Measurements from ENCODE around the gene OR2L5. TPM values are rescaled to one million over a fixed set of nuclear protein-coding genes. Genes with fewer than 3 reads are reported as not detected.

OR2L5 gene, protein sequence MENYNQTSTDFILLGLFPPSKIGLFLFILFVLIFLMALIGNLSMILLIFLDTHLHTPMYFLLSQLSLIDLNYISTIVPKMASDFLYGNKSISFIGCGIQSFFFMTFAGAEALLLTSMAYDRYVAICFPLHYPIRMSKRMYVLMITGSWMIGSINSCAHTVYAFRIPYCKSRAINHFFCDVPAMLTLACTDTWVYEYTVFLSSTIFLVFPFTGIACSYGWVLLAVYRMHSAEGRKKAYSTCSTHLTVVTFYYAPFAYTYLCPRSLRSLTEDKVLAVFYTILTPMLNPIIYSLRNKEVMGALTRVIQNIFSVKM
- total RNA-seq (2021; ENCODE audit: unreplicated experiment) = not detected
- not detected for polyA plus RNA-seq (2012; ENCODE audit: insufficient read length)
- Bru-seq, nascent RNA = not detected
- BruChase-seq, experiment 1, labeled RNA remaining after a 2-hour chase = not detected
- BruChase-seq, experiment 2, labeled RNA remaining after a 6-hour chase = not detected
- long read RNA-seq = 0 reads

DNA sequence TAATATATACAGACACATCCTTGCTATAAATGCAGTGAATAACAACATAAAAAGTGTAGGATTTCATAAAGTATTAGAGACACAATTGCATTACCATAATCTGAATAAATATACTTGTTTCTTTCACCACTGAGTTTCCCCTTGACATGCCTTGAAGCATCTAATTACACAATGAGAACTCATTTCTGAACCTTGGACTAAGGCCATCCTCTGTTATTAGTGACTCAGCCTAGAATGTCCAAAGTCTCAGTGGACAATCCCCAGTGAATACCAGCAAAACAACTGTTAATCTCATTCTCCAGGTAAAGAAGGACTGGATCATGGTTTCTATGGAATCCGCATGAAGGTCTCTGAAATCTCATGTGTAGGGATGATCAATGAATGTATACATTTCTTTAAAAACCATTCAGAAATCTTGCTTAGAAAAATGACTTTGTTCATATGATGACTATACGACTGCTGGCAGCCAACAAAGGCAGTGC lies at the start of gene OR2L5:
TSS of gene OR2L5 (plus strand) at position 432 of the 482 bp plus-strand sequence. CDS start 8,288 bp downstream, outside the sequence.
- Histone ChIP-seq H3K27ac (ENCODE audit: low read length) (no peak within 1 kb of the TSS), H3K27me3 (ENCODE audit: control insufficient read depth, insufficient read depth, low read length) (no peaks in the 10 kb centered on the region), H3K4me3 (ENCODE audit: low read depth in 2 of 2, low read length in 2 of 2) (no peak within 1 kb of the TSS), H3K36me3 (ENCODE audit: control insufficient read depth, insufficient read depth, low read length) (no peaks in the 10 kb centered on the region), H3K4me1 (ENCODE audit: control insufficient read depth, insufficient read depth, low read length) (no peaks in the 10 kb centered on the region), H3K9me3 (ENCODE audit: control insufficient read depth, insufficient read depth, low read depth, low read length) (peaks cover 4% of the 10 kb centered on the region; the same call in 1 of the 2 replicates)
- in situ Hi-C loops (cut with HindIII; ENCODE audit: low pct_unique_long_range_greater_than_20kb, low sequenced_read_pairs) = no loop called here
- ATAC-seq (no peak), DNase-seq (ENCODE audit: low read depth, low spot score) (no peak)
- ChIA-PET CTCF (no interaction called here), POLR2A (no interaction called here)
- TF ChIP-seq, protein P1, sequence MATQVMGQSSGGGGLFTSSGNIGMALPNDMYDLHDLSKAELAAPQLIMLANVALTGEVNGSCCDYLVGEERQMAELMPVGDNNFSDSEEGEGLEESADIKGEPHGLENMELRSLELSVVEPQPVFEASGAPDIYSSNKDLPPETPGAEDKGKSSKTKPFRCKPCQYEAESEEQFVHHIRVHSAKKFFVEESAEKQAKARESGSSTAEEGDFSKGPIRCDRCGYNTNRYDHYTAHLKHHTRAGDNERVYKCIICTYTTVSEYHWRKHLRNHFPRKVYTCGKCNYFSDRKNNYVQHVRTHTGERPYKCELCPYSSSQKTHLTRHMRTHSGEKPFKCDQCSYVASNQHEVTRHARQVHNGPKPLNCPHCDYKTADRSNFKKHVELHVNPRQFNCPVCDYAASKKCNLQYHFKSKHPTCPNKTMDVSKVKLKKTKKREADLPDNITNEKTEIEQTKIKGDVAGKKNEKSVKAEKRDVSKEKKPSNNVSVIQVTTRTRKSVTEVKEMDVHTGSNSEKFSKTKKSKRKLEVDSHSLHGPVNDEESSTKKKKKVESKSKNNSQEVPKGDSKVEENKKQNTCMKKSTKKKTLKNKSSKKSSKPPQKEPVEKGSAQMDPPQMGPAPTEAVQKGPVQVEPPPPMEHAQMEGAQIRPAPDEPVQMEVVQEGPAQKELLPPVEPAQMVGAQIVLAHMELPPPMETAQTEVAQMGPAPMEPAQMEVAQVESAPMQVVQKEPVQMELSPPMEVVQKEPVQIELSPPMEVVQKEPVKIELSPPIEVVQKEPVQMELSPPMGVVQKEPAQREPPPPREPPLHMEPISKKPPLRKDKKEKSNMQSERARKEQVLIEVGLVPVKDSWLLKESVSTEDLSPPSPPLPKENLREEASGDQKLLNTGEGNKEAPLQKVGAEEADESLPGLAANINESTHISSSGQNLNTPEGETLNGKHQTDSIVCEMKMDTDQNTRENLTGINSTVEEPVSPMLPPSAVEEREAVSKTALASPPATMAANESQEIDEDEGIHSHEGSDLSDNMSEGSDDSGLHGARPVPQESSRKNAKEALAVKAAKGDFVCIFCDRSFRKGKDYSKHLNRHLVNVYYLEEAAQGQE (IDR thresholded peaks at IDR 0.05; ENCODE audit: insufficient read depth in 1 of 2, low read depth in 2 of 2, low read length in 1 of 2) = no peak
- no TSS peak for BruUV-seq (replicated peaks)
- intact Hi-C loops (cut with micrococcal nuclease; ENCODE audit: unreplicated experiment) = no loop called here

DNA sequence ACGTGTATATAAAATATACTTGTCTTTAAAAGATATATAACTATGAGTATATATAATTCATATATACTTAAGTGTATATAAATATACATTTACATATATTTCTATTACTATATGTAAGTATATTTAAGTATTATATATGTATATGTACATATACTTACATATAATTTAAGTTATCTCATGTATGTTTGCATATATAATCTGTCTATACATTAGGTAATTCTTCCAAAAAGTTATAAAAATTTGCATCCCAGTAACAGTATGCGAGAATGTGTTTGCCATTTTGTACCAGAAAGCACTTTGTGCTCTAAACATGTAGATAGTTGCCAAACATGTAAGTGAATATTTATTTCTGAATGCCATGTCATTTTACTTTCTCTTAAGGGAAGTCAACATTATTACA lies 48.5 kb upstream of the OR2L5 start, which contains the start of gene OR2AK2:
TSS of gene OR2AK2 (plus strand) at position 301 of the 400 bp plus-strand sequence. CDS start 144 bp downstream, outside the sequence.
- ATAC-seq = no peak
- CTCF ChIA-PET = no interaction called here
- intact Hi-C loops (cut with micrococcal nuclease; ENCODE audit: unreplicated experiment) = no loop called here

More for the DNA sequence above, 48.5 kb upstream of the OR2L5 start, which contains the start of gene OR2AK2:
- TF ChIP-seq POLR2AphosphoS5 (IDR thresholded peaks at IDR 0.05; ENCODE audit: low read depth, low read length) (no peak), SIN3A (IDR thresholded peaks at IDR 0.05; ENCODE audit: borderline replicate concordance, insufficient read depth, low read depth, low read length) (no peak), TCF7L2 (IDR thresholded peaks at IDR 0.05; ENCODE audit: low read depth, low read length) (no peak)
- TF ChIP-seq, protein P1 (IDR thresholded peaks at IDR 0.05; ENCODE audit: insufficient read depth in 1 of 2, low read depth in 2 of 2, low read length in 1 of 2) = no peak
- TF ChIP-seq, protein P2, sequence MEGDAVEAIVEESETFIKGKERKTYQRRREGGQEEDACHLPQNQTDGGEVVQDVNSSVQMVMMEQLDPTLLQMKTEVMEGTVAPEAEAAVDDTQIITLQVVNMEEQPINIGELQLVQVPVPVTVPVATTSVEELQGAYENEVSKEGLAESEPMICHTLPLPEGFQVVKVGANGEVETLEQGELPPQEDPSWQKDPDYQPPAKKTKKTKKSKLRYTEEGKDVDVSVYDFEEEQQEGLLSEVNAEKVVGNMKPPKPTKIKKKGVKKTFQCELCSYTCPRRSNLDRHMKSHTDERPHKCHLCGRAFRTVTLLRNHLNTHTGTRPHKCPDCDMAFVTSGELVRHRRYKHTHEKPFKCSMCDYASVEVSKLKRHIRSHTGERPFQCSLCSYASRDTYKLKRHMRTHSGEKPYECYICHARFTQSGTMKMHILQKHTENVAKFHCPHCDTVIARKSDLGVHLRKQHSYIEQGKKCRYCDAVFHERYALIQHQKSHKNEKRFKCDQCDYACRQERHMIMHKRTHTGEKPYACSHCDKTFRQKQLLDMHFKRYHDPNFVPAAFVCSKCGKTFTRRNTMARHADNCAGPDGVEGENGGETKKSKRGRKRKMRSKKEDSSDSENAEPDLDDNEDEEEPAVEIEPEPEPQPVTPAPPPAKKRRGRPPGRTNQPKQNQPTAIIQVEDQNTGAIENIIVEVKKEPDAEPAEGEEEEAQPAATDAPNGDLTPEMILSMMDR (IDR thresholded peaks at IDR 0.05) = no peak
- POLR2A ChIA-PET = no interaction called here
- no peak for DNase-seq (ENCODE audit: low read depth, low spot score)
- Histone ChIP-seq H3K9me3 (ENCODE audit: control insufficient read depth, insufficient read depth, low read depth, low read length) (no peaks in the 10 kb centered on the region), H3K36me3 (ENCODE audit: control insufficient read depth, insufficient read depth, low read length) (no peaks in the 10 kb centered on the region), H3K27me3 (ENCODE audit: control insufficient read depth, insufficient read depth, low read length) (no peaks in the 10 kb centered on the region), H3K4me3 (ENCODE audit: low read depth in 2 of 2, low read length in 2 of 2) (no peak within 1 kb of the TSS), H3K4me1 (ENCODE audit: control insufficient read depth, insufficient read depth, low read length) (no peaks in the 10 kb centered on the region), H3K27ac (ENCODE audit: low read length) (no peak within 1 kb of the TSS)
- in situ Hi-C loops (cut with HindIII; ENCODE audit: low pct_unique_long_range_greater_than_20kb, low sequenced_read_pairs) = no loop called here
- no TSS peak for BruUV-seq (replicated peaks)

All from Panc1 (cell line).